Endometrial microvascular endothelial cells (primary cell): ENCODE data around the gene TPRN. TPM values are rescaled to one million over a fixed set of nuclear protein-coding genes. Genes with fewer than 3 reads are reported as not detected.

ENCODE experiments used
- in situ Hi-C: cut with HindIII; loops from 2 replicates; pipeline ENCODE4 v1.10.0; 2017; ENCODE audit warnings: low sequenced_read_pairs, low pct_unique_long_range_greater_than_20kb; ENCODE audit errors: inconsistent ontology term
- total RNA-seq: library from RNA; depleted of rRNA; stranded (reverse); fragments of >200 nt; gene quantifications from one replicate; pipeline ENCODE4 v1.2.3, GENCODE V29; 2015; ENCODE audit errors: inconsistent ontology term

The TPRN gene
- total RNA-seq, 1 donor from 2014 or later: 8.8 TPM

DNA sequence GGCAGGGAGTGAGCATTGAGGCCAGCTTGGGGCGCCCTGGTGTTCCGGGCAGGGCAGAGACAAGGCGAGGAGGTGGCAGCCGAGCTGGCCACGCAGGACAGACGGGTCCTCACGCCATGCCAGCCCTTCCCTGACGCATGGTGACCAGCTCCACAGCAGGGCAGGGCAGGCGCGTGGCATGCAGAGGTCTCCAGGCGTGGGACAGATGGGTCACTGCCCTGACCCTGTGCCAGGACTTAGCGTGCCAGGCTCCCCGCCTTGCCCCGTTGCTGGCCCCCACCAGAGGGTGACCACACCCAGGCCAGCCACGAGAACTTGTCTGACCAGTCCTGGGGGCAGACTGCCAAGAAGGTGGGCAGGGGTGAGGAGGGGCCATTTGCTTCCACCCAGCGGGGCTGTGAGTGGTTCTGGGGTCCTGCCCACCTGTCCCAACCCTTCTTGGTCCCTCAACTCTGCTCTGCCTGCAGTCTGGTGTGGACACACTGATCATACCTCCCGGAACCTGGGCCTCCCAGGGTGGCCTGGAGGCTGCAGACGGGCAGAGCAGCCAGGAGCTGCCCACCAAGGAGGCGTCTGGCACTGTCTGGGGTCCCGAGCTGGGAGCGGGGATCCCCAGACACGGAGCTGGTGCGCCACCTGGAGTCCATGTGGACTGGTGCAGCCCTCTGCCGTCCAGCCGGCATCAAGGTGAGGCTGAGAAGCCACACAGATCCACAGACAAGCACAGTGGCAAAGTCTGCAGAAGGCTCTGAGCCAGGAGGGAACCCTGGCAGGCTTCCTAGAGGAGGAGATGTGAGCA, 26.7 kb upstream of the TPRN start, which contains the start of gene RNF224:
RNF224 (plus strand) TSS at position 449 of the 799 bp plus-strand sequence. CDS start 834 bp downstream, outside the sequence.
- in situ Hi-C loops: no loop called here

DNA sequence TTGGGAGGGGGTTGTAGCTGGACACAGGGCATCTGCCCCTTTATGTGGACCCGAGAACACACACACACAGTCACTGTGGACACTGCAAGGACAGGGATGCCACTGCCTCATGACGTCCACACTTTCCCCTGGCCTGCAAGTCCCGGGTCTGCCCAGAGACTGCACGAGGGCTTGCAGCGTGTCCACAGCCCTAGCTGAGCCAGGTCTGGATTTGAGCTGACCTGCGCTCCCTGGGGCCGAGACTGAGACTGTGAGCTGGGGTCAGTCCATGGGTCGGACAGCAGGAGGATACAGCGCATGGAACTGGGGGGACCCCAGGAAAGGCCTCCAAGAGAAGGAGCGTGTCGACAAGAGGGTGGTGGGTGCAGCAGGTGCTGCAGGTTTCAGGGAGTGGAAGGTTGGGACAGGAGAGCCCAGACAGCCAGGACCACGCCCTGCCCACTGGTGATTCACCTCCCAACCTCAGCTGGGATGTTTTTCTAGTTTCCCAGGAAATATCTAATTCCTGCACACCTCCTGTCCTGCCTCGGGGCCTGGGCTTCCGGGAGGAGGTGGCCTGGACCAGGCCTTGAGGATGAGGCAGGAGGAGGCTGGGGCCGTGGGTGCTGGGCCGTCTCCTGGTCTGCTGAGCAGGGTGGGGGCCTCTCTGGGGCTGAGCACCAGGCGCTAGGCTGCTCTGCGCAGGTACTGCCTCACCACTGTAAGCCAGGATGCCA, 26.0 kb upstream of the TPRN start:
- in situ Hi-C loops: no loop called here

DNA sequence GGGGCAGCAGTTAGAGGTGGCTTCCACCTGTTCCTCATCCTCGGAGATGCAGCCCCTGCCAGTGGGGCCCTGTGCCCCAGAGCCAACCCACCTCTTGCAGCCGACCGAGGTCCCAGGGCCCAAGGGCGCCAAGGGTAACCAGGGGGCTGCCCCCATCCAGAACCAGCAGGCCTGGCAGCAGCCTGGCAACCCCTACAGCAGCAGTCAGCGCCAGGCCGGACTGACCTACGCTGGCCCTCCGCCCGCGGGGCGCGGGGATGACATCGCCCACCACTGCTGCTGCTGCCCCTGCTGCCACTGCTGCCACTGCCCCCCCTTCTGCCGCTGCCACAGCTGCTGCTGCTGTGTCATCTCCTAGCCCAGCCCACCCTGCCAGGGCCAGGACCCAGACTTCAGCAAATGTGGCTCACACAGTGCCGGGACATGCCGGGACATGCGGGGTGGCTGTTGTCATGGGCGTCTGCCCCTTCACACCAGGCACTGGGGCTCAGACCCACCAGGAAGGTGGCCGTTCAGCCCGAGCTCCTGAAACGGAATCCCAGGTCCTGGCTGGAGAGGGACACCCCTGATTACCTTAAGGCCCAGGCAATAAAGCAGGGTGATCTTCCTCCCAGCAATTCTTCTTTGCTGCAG, 25.3 kb upstream of the TPRN start:
- in situ Hi-C loops: no loop called here

DNA sequence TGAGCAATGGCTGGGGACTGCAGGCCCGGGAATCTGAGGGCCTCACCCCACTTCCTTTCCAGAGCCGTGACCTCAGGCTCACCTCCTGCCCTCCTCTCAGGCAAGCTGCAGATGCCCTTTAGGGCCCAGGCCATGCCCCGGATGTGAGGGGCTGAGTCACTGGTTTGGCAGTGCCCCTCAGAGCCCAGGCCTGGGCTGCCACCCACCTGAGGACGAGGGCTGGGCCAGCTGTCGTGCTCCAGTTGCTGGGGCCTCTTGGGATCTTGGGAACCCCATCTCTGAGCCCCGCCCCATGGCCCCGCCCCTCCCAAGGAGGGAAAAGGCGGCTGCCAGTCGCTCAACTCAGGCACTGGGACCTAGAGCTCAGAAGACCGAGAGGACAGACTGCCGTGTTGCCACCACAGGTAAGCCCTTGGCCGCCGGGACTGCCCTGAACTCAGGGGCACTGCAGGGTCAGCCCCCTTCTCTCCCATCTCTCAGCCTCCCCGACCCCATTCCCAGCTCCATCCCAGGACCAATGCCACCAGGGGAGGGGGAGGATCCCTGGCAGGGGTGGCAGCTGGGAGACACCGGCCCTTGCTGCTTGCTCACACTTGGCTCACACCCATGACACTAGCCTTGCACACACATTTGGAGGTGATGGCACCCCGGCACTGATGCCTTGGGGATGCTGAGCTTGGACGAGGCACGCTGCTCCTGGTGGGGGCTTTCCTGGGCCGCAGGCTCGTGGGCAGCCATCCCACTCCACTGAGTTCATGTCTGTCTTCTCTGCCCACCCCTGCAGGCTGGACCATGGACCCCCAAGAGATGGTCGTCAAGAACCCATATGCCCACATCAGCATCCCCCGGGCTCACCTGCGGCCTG, 24.5 kb upstream of the TPRN start, which contains the start of gene CYSRT1:
CYSRT1 (plus strand) TSS at position 345 of the 865 bp plus-strand sequence; CDS start at position 793, 448 bp downstream.
- in situ Hi-C loops: no loop called here

DNA sequence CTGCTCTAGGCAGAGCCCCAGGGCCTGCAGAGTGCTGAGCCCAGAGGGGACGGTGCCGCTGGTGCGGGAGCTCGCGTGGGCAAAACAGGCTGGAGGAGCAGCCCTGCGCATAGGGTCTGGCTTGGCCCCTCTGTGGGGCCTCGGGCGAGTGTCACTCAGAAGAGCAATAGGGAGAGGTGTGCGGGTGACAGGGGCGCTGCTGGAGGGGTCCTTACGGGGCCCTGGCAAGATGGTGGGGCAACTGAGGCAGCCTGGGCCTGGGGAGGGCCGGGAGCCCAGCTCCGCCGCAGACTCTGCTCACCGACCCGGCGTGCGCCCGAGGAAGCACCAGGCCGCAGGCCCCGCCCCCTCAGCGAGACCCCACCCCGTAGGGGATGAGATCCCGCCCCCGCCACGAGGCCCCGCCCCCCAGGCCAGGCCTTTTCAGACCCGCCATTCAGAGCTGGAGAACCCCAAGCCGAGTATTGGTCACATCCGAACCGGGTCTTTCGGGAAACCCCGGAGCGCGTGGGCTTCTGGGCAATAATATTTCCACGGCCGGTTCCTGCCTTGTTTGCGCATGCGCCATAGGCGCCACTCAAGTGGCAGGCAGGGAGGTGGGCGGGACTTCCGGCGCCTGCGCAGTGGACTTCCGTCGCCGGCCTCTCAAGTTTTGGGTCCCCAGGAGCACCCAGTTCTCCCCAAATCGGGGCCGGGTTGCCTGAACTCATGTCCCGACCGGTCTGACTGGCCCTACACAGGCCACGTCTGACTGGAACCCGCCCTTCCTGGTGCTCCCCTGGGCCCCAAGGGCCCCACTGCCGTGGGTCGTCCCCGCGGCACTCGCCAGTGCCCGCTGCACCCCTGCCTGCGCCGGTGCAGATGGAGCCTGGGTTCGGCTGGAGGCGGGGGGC, 22.8 kb upstream of the TPRN start:
- in situ Hi-C loops: no loop called here

DNA sequence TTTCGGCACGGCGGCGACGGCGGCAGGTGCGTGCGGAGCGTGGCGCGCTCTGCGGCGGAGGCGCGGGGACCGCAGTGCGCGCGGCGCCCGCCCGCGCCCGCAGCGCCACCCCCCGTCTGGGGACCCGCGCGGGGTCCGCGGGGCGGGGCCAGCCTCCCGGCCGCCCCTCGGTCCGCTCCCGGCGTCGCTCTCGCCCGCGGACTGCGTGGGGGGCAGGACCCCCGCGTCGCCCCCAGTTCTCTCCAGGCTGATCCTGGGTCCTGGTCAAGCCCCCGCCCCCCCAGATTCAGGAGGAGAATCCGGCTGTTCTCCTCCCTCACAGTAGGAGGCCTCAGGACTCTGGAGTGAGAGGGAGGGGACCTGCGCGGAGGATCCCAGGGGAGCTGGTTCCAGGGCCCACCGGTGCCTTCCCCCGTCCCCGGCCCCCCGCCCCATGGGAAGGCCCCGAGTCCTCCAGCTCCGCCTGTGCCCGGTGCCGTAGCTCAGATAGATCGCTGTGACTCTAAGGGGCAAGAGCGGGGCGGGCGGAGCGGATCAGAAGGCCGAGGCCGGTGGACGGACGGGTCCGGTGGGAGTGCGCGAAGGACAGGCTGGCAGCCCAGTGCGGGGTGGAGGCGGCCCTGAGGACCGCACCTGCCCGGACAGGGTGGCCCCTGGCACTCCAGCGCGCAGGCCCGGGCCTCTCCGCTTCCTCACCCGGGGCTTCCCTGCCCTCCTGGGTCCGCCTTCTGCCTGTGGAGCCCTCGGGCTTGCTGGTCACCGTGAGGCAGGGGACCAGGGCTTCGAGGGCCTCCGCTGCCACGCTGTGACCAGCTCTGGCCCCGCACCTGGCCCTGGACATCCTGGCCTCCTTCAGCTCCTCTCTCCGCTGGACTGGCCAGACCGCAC, 21.9 kb upstream of the TPRN start, which contains the start of gene RNF208:
RNF208 (minus strand) TSS at position 51 of the 888 bp plus-strand sequence. CDS start 1,028 bp downstream, outside the sequence.
- in situ Hi-C loops: no loop called here

DNA sequence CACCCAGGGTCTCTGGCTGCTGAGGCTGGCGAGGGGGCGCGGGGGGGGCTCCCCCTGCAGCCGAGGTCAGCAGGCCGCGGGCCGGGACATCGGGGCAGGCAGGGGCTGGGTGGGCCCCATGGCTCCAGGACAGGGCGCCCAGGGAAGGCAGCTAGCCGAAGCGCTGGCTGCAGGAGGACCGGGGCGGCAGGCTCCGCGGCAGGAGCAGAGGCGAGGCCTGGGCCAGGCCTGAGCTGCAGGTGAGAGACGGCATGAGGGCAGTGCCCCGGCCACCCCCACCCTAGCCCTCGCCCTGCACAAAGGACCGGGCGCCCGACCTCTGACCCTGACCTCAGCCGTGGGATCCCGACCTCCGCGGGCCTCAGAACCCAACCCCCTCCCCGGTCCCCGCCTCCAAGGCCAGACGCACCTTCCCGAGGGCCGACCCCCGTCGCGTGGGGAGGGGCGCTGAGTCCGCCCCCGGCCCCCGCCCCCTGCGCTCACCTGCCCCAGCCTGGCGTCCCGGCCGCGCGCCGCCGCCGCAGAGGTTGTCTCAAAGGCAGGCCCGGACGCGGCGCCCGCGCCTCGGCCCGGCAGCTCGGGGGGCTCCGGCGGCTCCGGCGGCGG, 21.1 kb upstream of the TPRN start:
- in situ Hi-C loops: no loop called here

DNA sequence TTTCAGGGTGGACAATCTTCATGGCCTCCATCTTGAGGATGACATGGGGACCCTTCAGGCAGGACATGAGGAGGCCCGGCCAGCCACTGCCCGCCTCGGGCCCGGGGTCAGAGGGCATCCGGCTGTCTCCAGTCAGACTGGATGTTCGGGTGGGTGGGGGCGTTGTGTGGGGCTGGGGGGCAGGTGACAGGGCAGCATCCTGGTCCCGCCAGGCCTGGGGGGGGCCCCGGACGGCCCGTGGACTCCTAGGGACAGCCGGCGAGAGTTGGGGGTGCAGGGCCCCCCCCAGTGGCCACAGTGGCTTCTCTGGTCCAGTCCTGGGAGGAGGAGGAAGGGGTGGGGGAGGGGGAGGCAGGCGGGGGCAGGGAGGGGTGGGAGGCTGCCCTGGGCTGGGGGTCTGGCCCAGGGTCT, 20.6 kb upstream of the TPRN start:
- in situ Hi-C loops: no loop called here

DNA sequence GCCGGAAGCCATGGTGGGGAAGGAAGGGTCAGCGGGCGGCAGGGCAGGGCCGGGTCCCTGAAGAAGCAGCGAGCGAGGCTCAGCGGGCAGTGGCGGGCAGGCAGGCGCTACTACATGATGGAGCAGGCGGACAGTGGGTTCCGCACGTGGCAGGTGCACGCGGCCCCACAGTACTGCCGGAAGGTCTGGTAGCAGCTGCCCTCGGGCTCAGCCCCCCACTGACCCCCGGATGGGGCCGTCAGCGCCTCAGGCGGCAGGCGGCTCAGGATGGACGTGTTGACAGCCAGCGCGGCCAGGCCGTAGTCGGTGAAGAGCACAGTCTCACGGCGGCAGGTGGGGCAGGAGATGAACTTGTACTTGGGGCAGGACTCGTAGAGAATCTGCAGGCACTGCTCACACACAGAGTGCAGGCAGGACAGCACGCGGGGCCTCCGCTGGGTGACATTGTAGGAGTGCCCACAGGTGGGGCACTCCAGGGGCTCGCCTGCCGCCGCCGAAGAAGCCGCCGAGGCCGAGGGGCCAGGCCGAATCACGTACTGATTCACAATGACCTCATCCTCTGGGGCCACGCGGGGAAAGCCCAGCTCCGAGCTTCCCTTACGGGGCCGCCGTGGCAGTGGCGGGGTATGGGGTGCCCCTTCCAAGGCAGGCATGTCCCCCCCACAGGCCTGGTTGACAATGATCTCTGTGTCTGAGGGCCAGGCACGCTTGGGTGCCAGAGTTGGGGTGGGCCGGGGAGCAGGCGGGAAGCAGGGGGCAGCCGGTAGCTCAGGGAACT, 20.0 kb upstream of the TPRN start:
- in situ Hi-C loops: no loop called here

DNA sequence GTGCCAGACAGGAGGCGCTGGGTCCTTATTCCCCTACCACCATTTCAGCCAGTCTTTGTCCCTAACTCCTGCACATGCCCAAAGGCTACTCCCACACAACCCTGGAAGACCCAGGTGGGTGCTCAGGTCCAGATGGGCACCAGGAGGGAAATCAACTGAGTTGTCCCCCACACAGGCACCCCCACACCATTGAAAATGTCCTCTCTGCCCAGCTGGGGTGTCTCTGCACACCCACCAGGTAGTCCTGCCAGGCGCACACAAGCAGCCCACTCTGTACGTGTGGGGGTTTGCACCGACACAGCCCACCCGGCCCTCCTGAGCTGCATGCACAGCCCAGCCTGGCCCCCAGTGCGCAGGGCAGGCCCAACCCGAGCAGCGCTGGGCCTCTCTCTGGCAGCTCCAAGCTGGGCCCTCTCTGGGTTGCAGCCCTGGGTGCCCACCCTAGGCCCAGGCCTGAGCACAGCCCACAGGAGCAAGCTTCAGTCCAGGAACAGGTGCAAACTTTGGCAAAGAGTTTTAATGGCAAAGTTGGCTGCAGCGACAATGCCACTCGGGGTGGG, 19.3 kb upstream of the TPRN start:
- in situ Hi-C loops: no loop called here

DNA sequence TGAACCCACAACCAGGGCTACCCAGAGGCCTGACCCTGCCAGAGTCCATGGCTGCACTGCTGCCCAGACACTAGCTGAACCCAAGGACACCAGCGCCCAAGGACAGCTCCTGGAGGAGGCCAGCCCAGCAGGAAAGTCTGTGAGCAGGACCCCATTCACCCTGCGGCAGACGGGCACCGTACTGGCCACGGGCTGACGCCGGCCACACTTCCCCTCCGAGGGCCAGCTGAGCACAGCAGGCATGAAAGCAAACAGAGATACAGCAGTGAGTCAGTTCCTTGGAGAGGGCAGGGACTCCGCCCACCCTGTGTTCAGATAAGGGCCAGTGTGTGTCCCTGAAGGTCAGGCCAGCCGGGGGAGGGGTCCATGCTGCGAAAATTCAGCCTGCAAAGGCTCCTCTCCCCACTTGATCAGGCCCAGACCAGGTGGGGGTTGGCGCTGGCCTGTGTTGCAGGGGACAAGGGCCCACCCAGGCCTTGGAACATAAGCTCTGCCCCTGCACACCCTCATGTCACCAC, 18.3 kb upstream of the TPRN start:
- in situ Hi-C loops: no loop called here

DNA sequence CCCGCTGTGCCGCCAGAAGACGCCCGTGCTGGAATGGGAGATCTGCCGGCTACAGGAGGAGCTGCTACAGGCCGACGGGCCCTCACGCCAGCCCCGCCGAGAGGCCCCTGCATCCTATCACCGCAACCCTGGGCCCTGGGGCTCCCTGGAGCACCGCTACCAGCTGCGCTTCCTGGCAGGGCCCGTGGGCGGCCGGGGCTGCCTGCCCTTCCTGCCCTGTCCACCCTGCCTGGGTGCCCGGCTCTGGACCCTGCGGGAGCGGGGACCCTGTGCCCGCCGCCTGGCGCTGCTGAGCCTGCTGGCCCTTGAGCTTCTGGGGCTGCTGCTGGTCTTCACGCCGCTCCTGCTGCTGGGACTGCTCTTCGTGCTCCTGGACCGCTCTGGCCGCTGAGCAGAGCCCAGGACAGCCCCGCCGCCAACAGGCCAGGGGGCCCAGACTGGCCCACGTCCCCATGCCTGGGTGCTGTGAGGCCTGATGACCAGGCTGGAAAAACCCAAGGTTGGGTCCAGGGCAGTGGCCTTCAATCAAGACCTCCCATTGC, 17.7 kb upstream of the TPRN start:
- in situ Hi-C loops: no loop called here

DNA sequence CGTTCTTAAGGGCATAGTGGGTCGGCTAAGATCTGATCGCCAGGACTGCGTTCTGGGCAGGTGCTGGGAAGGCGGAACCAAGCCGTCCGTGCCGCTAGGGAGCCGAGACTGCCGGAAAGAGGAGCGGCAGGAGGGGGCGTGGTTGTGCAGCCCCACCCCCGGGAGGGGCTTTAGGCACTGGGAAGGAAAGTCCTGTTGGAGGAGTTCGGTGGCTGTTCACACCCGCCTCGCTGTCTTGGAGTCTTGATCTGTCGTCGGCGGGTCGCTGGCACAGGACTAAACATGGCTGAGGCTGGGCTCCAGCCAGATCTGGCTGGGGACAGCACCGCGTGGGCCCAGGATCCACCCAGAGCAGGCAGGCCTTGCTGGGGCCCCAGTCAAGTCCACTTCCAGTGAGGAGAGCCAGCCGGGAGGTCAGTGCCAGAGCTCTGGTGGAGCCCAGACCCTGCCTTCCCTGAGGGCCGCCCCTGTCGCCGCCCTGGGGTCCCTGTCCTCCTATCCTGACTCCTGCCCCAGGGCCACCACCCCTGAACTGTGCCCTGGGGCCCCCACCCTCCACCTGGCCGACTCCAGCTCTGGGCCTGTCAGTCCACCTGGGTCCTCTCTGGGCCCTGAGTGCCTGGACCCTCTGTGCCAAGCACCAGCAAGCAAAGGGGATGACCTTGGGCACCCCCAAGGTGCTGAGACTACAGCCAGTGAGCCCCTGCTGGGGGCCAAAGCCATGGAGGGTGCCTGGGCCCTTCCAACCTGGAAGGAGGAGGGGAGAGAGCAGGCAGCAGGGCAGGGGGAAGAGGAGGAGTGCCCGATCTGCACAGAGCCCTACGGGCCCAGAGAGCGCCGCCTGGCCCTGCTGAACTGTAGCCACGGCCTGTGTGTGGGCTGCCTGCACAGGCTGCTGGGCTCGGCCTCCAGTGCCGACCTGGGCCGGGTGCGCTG, 17.0 kb upstream of the TPRN start:
- in situ Hi-C loops: no loop called here
